H1 (cell line): ENCODE data around the gene BPIFB4.

Experiments used
- BACH1 ChIP-seq: IDR thresholded peaks from 2 replicates; pipeline ENCODE4 v1.6.1; 2012; ENCODE audit warnings: low read length, improper control_type of control experiment
- BRCA1 ChIP-seq: IDR thresholded peaks from 2 replicates; pipeline ENCODE4 v1.6.1; 2012; ENCODE audit warnings: low read depth, low read length, improper control_type of control experiment
- CREB1 ChIP-seq: IDR thresholded peaks from 2 replicates; pipeline ENCODE4 v1.6.1; 2012; ENCODE audit warnings: inconsistent platforms
- FOSL1 ChIP-seq: IDR thresholded peaks from 2 replicates; pipeline ENCODE4 v1.6.1; 2011; ENCODE audit warnings: mild to moderate bottlenecking, low read depth, low read length, moderate library complexity; ENCODE audit not compliant: insufficient read depth
- KDM1A ChIP-seq: fragments of 200-600, 300-600 bp; sonication (generic); IDR thresholded peaks from 2 replicates; pipeline ENCODE4 v1.7.1; 2016; ENCODE audit warnings: mild to moderate bottlenecking, low read length, borderline replicate concordance
- RAD21 ChIP-seq, 2 experiments: IDR thresholded peaks in 1 of 2; conservative IDR thresholded peaks in 1 of 2; 2 replicates each; pipeline ENCODE4 v1.6.1; 2011; ENCODE audit warnings: low read depth in 2 of 2, low read length in 2 of 2, improper control_type of control experiment in 1 of 2, inconsistent platforms in 1 of 2, mild to moderate bottlenecking in 1 of 2, moderate library complexity in 1 of 2
- RFX5 ChIP-seq: IDR thresholded peaks from 2 replicates; pipeline ENCODE4 v1.6.1; 2011; ENCODE audit warnings: low read depth, low read length, improper control_type of control experiment, borderline replicate concordance
- SIRT6 ChIP-seq: IDR thresholded peaks from one replicate; pipeline ENCODE4 v1.7.1; 2012; ENCODE audit warnings: low read length, inconsistent platforms
- SP1 ChIP-seq: IDR thresholded peaks from 2 replicates; pipeline ENCODE4 v1.6.1; 2011; ENCODE audit warnings: low read depth, low read length
- SP4 ChIP-seq: IDR thresholded peaks from 2 replicates; pipeline ENCODE4 v1.6.1; 2012; ENCODE audit warnings: low read length, inconsistent platforms
- SUZ12 ChIP-seq: fragments of 200-600 bp; sonication (generic); IDR thresholded peaks from 2 replicates; pipeline ENCODE4 v1.6.1; 2012; ENCODE audit warnings: mild to moderate bottlenecking, inconsistent platforms, low read length, moderate library complexity, mixed read lengths
- TAF1 ChIP-seq: IDR thresholded peaks from 2 replicates; pipeline ENCODE4 v1.6.1; 2011; ENCODE audit warnings: mild to moderate bottlenecking, low read depth, low read length
- TF ChIP-seq, protein P1 (sequence below), 3 experiments: IDR thresholded peaks; 1 replicate in 2 of 3; 2 replicates in 1 of 3; pipeline versions ENCODE4 v1.5.1 to v1.6.1; 2011; ENCODE audit warnings: low read length in 3 of 3, mild to moderate bottlenecking in 3 of 3, inconsistent platforms in 2 of 3, low read depth in 1 of 3, moderate library complexity in 1 of 3; ENCODE audit not compliant: insufficient read depth in 1 of 3; ENCODE audit errors: control extremely low read depth in 1 of 3
- TF ChIP-seq, protein P2 (sequence below): IDR thresholded peaks from 2 replicates; pipeline ENCODE4 v1.6.1; 2012; ENCODE audit warnings: inconsistent platforms

GRCh38 chr20:33139467-33139866, 60.0 kb downstream of the BPIFB4 start:
- TF ChIP-seq SIRT6 (no peak), CREB1 (no peak), SP1 (no peak), BACH1 (no peak), BRCA1 (no peak), RFX5 (no peak), SUZ12 (no peak), SP4 (no peak), TAF1 (no peak), FOSL1 (no peak), KDM1A (no peak), RAD21 (IDR thresholded peaks at IDR 0.05 in 1 of 2, conservative IDR thresholded peaks at IDR 0.05 in 1 of 2; ENCODE audit: low read depth in 2 of 2, low read length in 2 of 2) (no peak)
- TF ChIP-seq, protein P1, sequence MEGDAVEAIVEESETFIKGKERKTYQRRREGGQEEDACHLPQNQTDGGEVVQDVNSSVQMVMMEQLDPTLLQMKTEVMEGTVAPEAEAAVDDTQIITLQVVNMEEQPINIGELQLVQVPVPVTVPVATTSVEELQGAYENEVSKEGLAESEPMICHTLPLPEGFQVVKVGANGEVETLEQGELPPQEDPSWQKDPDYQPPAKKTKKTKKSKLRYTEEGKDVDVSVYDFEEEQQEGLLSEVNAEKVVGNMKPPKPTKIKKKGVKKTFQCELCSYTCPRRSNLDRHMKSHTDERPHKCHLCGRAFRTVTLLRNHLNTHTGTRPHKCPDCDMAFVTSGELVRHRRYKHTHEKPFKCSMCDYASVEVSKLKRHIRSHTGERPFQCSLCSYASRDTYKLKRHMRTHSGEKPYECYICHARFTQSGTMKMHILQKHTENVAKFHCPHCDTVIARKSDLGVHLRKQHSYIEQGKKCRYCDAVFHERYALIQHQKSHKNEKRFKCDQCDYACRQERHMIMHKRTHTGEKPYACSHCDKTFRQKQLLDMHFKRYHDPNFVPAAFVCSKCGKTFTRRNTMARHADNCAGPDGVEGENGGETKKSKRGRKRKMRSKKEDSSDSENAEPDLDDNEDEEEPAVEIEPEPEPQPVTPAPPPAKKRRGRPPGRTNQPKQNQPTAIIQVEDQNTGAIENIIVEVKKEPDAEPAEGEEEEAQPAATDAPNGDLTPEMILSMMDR (IDR thresholded peaks at IDR 0.05; ENCODE audit: control extremely low read depth in 1 of 3, insufficient read depth in 1 of 3, low read depth in 1 of 3, low read length in 3 of 3): no peak
- TF ChIP-seq, protein P2, sequence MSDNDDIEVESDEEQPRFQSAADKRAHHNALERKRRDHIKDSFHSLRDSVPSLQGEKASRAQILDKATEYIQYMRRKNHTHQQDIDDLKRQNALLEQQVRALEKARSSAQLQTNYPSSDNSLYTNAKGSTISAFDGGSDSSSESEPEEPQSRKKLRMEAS: no peak
